Spleen (tissue), 7 donors: ENCODE measurements around the gene RBM10.

Experiments
- CTCF ChIP-seq, 11 experiments: fragments of 200-600 bp in 7 of 11; fragments of 450-650 bp in 4 of 11; sonication (generic) in 4 of 11; IDR thresholded peaks in 8 of 11; conservative IDR thresholded peaks in 3 of 11; 1 replicate in 7 of 11; 2 replicates in 4 of 11; pipeline versions ENCODE4 v1.4.0 to v1.8.0; 2016 to 2021; ENCODE audit warnings: antibody characterized with exemption in 11 of 11, inconsistent platforms in 4 of 11, mild to moderate bottlenecking in 1 of 11
- POLR2A ChIP-seq, 3 donors: fragments of 450-650 bp; IDR thresholded peaks; one replicate each; pipeline ENCODE4 v1.5.1; 2017; ENCODE audit warnings: antibody characterized with exemption in 3 of 3, mild to moderate bottlenecking in 1 of 3
- donor health status: DM: no; HTN: no; CAD: no; lungs with moderate emphysema.
- donor health status: DM: no; HTN: no; CAD: no.
- donor health status: DM: no; HTN: no; CAD: no.

GRCh38 chrX:47168495-47169073, 23.6 kb downstream of the RBM10 start:
- TF ChIP-seq CTCF (IDR thresholded peaks at IDR 0.05 in 8 of 11, conservative IDR thresholded peaks at IDR 0.05 in 3 of 11) (no peak), POLR2A (IDR thresholded peaks at IDR 0.05) (no peak)
